Esophagus squamous epithelium (tissue), 4 donors: ENCODE measurements around the gene COX19.

Source experiments
- CTCF ChIP-seq, 6 experiments: fragments of 450-650 bp in 4 of 6; fragments of 200-600 bp in 2 of 6; sonication (generic) in 2 of 6; IDR thresholded peaks; one replicate each; pipeline ENCODE4 v1.5.1; 2016 to 2019; ENCODE audit warnings: antibody characterized with exemption in 6 of 6, mild to moderate bottlenecking in 4 of 6, moderate library complexity in 4 of 6
- POLR2A ChIP-seq, 4 donors: fragments of 450-650 bp; IDR thresholded peaks; one replicate each; pipeline ENCODE4 v1.6.1; 2017; ENCODE audit warnings: antibody characterized with exemption in 4 of 4, mild to moderate bottlenecking in 4 of 4, moderate library complexity in 3 of 4

- TF ChIP-seq CTCF (IDR thresholded peaks at IDR 0.05) (no peak), POLR2A (IDR thresholded peaks at IDR 0.05) (no peak)
Observed at GRCh38 chr7:961546-962400, 13.6 kb downstream of the COX19 start.
